ENCODE results near the gene ADAMTS2.

ADAMTS2 gene

GRCh38 chr5:179269781-179270543 is 75.3 kb downstream of the ADAMTS2 start:
- in situ Hi-C loops (cut with HindIII; ENCODE audit: low sequenced_read_pairs), result no loop called here

GRCh38 chr5:179268966-179269693 is 76.1 kb downstream of the ADAMTS2 start:
- in situ Hi-C loops (cut with HindIII; ENCODE audit: low sequenced_read_pairs), result no loop called here

DNA sequence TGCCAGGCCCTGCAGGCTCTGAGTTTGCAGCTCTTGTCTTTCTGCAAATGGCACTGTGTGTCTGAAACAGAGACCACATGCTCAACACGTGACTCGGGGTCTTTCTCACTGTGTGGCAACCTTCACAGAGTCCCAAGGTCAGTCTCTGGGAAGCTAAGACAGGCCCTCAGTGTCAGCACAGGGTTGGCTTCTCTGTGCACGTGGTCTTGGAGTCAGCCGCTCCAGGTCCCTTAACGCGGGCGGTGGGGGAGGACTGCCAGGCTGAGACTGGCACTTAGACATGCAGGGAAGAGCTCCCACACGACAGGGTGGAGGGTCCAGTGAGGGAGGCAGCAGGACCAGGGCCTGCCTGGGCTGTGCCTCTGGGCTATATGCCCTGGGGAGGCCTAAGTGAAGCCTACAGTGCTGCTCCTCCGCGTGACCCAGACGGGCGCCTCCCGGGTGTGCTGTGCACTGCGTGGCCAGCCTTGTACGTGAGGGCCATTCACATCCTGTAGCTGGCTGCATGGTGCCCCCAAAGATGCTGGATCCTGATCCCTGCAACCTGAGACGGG is 76.8 kb downstream of the ADAMTS2 start:
- in situ Hi-C loops (cut with HindIII; ENCODE audit: low sequenced_read_pairs), result no loop called here

DNA sequence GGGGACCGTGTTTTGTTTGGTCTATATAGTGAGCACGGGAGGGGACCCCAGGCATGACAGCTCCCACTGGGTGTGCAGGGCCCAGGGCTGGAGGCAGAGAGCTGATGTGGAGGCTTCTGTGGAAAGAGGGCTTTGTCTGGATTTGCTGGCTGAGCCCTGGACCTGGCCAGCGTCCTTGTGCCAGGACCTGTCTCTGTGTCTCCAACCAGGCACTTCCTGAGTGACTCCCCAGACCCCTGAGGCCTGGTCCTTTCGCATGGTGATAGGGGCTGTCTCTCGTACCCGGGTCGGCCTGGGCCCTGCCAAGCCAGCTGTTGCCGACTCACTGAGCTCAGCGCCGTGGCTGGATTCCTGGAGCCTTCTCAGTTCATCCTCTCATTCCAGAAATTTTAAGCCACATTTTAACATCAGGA is 77.6 kb downstream of the ADAMTS2 start:
- in situ Hi-C loops (cut with HindIII; ENCODE audit: low sequenced_read_pairs), result no loop called here

DNA sequence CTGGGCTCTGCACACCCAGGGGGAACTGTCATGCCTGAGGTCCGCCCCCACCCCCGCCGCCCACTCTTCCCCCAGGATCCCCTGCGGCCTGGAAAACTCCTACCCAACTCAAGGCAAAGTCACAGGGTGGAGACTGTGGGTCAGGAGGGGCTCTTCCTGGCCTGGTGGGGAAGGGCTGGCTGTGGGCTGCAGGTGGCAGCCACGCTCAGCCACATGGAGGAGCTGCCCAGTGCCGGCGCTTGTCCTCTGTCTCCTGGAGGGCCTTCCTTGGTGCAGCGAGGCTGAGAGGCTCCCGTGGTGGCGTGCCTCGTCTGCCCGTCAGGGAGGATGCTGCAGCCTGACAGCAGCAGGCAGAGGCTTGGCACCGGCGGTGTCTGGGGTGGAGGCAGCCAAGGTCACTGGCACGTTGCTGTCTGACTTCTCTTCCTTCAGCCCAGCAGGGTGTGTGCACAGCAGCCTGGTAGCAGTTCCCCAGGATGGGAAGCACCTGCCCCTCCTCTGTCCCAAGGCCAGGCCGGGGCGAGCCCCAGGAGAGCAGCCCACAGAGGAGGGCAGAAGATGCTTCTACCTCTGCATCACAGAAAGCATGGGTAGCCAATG is 78.1 kb downstream of the ADAMTS2 start:
- in situ Hi-C loops (cut with HindIII; ENCODE audit: low sequenced_read_pairs), result no loop called here

- in situ Hi-C loops (cut with HindIII; ENCODE audit: low sequenced_read_pairs), result no loop called here
These were observed 78.8 kb downstream of the ADAMTS2 start for GRCh38 chr5:179266291-179267070.

DNA sequence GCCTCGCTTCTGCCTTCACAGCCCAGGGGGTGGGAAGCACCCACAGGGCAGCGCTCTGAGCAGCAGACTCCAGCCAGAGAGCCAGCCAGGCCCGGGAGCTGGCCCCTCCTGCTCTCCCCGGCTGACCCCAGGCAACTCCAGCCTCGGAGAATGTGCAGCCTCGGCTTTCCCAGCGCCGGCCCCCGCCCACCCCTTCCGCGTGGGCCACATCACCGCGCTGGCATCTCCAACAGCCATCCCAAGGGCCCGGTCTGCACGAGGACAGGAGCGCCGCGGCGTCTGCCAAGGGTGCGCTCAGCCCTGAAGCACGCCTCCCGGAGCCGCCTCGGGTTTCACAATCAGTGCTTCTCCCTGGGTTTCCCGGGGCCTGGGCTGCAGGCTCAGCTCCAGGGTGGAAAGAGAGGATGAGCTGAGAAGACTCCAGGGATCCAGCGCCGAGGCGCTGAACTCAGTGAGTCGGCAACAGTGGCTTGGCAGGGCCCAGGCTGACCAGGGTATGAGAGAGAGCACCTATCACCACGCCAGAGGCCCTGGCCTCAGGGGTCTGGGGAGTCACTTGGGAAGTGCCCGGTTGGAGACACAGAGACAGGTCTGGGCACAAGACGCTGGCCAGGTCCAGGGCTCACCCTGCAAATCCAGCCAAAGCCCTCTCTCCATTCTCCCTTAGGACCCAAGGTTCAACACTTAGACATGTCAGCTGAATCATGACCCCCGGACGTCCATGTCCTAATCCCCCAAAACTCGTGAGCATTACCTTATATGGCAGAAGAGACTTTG is 79.6 kb downstream of the ADAMTS2 start:
- in situ Hi-C loops (cut with HindIII; ENCODE audit: low sequenced_read_pairs), result no loop called here

DNA sequence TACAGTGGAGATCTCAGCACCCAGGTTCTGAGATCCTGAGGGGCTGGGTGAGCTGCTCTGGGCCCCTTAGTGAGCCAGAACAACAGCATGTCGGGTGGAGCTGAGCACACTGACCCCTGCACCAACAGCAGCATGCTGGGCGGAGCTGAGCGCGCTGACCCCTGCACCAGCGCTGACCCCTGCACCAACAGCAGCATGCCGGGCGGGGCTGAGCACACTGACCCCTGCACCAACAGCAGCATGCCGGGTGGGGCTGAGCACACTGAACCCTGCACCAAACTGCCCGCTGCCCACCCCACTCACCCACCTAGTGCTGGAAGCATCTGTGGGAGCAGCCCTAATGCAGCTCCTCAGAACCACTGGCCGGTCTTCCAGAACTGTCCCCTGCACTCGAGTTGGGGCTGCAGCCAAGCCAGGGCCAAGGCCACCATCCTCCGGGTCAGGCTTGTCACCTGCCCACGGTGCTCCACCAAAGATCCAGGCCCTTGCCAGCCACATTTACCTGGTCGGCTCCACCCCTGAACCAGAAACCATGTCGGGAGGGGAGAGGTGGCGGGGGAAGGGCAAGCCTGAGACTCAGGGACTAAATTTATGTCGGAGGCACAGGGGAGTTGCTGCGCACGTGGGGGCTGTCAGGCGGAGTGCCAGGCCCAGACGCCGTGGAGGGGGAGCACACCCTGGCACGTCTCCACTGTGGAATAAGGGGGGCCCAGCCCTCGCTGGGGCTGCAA is 80.3 kb downstream of the ADAMTS2 start:
- in situ Hi-C loops (cut with HindIII; ENCODE audit: low sequenced_read_pairs), result no loop called here

DNA sequence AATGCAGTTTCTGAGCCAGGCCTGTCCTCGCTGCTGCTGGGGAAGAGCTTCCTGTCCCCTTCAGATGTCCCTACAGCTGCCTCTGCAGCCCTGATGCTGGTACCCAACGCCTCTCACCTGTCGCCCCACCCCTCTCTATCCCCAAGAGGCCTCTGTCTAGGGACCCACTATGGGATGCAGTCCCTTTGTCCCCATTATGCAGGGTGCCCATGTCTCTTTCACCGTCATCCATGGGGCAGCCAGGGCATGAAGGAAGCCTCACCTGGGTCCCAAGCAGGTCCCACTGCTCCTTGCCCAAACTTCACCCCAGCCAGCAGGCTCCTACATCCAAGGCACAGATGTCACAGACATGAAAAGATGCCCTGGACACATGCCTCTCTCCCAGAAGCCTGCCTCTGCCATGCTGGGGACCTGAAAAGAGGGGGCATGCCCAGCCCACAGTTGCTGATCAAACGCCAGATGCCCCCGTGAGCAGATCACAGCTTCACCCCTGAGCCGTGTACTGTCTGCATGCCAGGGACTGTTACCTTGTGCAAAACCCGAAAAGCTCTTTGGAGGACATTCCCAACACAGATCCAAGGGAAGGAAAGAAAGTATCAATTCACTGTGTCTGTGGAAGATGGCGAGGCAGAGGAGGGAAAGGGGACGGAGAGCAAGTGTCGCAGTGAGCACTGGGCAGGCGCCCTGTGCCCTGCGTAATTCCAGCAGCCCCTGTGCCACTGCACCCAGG is 81.0 kb downstream of the ADAMTS2 start:
- in situ Hi-C loops (cut with HindIII; ENCODE audit: low sequenced_read_pairs), result no loop called here

DNA sequence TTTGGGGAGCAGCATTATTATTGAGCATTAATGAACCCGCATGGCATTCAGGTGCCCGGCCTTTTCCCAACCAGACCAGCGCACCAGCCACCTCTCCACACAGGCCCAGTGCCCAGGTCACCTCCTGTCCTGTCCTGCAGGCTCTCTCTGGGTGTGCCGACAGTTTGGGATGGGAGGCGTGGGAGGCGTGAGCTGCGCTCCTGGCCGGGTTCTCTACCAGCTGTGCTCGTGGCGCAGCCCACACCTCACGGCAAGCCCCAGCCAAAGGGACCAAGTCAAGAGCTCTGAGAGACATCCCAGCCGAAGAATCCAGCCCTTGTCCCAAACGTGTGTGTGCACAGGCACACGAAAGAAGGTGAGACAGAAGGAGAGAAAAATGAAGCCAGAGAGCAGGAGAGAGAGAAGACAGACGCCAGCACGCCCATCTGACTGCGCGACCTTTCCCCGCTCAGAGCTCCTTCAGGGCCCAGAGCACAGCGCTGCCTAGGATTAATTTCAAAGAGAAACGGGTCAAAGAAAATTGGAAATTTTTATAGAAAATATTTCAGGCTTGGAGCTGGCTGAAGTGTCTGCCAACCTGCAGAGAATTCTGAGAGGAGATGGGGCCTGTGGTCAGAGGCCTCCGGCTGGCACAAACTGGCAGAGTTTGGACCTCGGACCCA is 81.7 kb downstream of the ADAMTS2 start:
- in situ Hi-C loops (cut with HindIII; ENCODE audit: low sequenced_read_pairs), result no loop called here

GRCh38 chr5:179262126-179262920 is 82.9 kb downstream of the ADAMTS2 start:
- in situ Hi-C loops (cut with HindIII; ENCODE audit: low sequenced_read_pairs), result no loop called here

DNA sequence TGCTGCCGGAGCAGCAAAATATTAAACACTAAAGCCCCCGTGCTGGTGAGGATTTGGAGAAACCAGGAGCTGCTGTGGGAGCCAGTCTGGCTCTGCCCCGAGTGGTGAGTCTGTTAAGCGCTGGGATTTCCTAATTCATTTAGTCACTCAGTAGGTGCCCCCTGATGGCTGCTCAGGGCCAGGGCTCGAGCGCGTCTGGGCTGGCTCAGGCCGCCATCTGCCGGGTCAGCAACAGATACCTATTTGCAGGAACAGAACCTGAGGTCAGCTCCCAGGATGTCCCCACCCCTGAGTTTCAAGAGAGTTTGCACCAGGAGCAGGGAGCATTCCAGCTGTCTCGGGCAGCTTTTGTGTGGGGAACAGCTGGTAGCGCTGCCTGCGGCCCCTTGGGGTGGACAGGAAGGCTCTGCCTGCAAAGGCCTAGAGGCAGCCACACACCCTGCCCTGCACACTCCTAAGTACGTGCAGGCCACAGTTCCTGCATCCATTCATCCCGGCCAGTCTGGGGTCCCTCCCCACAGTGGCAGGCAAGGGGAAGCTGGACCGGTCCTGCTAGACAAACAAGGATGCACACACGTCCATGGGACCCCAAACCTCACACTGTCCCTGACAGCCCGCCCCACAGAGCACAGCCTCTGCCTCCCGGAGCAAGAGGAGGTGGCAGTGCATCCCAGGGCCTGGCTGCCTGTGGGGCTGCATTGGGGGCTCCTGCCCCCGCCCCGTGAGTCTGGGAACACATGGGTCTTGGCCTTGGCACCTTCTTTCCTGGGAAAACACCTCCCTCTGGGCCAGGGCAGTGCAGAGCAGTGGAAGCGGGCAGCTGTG is 83.7 kb downstream of the ADAMTS2 start:
- in situ Hi-C loops (cut with HindIII; ENCODE audit: low sequenced_read_pairs), result no loop called here

DNA sequence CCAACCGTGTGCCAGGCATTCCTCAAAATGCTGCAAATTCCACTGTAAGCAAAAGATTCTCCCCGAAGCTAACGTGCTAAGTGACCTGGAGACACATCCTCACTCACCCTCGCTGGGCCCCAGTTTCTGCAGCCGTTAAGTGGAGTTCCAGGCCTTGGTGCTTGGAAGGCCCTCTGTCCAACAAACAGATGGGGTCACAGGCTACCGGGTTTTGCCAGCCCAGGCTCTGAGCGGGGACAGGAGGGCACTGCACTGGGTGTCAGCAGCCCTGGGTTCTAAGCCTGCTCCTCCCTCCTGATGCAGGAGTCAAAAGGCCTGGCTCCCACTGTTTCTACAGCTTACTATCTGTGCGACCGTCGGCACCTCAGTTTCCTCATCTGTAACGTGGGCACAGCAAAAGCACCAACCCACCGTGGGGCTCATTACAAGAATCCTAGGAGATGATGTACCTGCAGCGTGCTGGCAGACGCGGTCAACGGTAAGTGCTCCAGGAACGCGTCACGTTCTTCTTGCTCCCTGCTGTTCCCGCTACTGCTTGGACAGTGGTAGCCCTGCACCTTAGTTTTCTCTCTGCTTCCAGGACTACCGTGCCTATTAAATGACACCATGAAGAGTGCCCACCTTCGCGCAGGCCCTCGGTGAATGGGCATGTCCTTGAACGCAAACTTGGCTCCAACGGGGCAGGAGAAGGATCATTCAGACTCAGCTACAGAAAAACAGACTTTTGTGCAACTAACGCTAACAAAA is 84.8 kb downstream of the ADAMTS2 start:
- in situ Hi-C loops (cut with HindIII; ENCODE audit: low sequenced_read_pairs), result no loop called here

DNA sequence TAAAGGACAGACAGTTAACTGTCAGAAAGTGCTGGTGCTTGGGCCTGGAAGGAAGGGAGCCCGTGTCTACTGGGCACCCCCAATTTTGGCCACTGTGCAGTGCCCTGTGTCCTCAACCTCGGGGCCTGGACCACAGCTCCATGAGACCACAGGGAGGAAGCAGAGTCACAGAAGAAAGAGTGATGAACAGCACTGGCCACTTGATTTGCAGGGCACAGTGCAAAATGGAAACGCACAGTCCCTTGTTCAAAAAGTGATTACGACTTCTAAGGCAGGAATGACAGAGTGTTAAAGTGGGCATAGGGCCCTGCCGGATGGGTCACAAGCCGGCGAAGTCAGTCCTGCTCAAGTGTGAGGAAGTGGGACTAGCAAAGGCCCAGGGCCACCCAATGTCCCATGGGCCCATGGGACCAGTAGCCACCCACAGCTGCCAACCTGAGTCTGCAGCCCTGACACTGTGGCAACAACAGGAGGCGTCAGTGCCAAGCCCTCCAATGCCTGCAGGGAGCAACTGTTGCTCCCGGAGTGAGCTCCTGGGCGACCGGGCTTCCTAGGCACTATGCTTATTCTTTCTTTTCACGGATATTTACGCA is 85.4 kb downstream of the ADAMTS2 start:
- in situ Hi-C loops (cut with HindIII; ENCODE audit: low sequenced_read_pairs), result no loop called here

DNA sequence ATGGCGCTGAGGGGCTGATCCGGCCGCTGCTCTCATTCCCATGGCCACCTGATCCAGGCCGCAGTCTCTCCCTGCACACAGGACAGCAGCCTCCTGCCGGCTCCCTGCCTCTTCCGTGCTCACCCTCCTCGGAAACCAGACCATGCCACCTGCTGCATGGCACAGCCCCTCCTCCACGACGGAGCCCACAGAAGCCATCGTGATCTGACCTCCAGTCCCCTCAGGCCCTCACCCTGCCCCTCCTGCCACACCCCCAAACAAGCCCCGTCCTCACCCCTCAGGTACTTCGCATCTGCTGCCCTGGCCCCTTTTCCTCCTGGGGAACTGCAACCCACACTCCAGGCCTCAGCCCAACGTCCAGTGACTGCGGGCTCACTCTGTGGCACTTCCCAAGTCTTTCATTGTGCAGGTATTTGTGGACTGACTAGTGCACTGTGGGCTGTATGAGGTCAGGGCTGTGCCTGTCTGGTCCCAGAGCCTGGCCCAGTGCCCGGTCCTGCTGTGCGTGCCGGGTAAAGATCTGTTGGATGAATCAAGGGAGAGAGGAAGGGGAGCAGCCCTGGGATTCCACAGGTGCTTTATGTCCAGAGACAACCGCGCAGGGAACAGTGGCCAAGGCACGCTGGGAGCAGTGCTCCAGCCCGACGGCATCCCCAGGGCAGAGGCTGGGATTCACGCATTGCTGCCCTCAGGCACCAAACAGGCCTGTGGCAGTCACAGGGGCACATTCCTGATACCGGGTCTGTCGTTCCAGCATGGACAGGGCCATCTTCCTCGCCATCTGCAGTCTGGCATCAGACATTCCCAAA is 86.1 kb downstream of the ADAMTS2 start:
- in situ Hi-C loops (cut with HindIII; ENCODE audit: low sequenced_read_pairs), result no loop called here

Measured in DLD1 (cell line).